NCI-H82 treated with DMSO at 0.1 percent for 48 hours (cell line): ENCODE measurements around the gene ANKRD36.
"Not testable (repeated sequence)": the region's sequence is repeated elsewhere in the genome, so short reads cannot be mapped to it uniquely, and the experiment has no call there.

Experiments used
- DNase-seq: peaks from one replicate; lab custom pipeline; 2025; ENCODE audit not compliant: unreplicated experiment; lab: John Stamatoyannopoulos, UW

ANKRD36 gene

DNA sequence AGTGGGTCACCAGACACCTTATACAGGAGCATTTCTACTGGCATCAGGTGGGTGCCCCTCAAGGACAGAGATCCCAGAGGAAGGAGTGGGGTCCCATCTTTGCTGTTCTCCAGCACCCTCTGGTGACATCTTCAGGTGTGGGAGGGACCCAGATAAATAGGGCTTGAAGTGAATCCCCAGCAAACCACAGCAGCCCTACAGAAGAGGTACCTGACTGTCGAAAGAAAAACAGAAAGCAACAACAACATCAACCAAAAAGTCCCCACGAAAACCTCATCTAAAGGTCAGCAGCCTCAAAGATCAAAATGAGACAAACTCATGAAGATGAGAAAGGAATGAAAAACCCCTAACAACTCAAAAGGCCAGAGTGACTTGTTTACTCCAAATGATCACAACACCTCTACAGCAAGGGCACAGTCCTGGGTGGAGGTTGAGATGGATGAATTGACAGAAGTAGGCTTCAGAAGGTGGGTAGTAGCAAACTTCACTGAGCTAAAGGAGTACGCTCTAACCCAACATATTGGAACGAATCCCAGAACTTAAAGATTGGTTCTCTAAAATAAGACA lies 163.4 kb downstream of the ANKRD36 start:
- not testable (repeated sequence) for DNase-seq

DNA sequence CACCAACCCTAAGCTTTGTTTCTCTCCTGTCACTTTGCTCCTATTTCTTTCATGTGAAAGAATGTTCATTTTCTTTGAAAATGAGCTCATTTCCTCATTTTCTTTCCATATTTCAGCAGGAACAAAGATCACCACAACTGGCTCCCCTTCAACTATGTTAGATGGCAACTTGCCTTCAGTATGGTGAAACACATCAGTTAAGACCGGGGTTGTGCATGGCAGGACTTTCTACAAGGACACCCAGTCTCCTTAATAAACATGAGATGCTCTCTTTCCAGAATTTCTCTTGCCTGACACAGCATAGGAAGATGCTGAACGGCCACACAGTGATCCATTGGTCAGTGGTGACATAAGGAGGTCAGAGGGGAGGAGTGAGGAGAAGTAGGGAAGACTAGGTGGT lies 172.2 kb downstream of the ANKRD36 start:
- not testable (repeated sequence) for DNase-seq

DNA sequence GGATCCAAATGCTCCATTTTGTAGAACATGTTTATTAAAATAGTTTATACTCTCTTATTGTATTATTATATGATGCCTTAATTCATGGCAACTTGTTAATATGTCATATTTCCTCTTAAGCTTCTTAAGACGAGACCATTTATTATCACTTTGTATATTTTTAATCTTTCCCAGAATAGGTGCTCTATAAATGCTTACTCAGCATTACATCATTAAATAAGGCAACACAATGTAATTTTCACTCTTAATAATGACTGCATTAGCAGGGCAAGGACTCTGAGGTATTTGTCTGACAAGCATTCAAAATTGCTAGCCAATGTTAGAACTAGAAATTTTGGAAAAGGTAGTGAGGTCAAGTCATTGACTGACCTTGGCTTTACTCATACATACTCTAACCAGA lies 180.7 kb downstream of the ANKRD36 start:
- DNase-seq, result not testable (repeated sequence)
